ENCODE data around the gene SLC1A1.

The SLC1A1 gene

GRCh38 chr9:4547016-4547415 is 56.7 kb downstream of the SLC1A1 start:
- no peak for DNase-seq

- DNase-seq = no peak
Measured at GRCh38 chr9:4548811-4549725, 58.8 kb downstream of the SLC1A1 start.

- DNase-seq = no peak
Measured at GRCh38 chr9:4549751-4550295, 59.6 kb downstream of the SLC1A1 start.

- no peak for DNase-seq
Measured at GRCh38 chr9:4550777-4551484, 60.7 kb downstream of the SLC1A1 start.

- no peak for DNase-seq
Measured at GRCh38 chr9:4553951-4554381, 63.7 kb downstream of the SLC1A1 start.

- DNase-seq = peak; percentile 12
Measured at GRCh38 chr9:4555236-4555635, 65.0 kb downstream of the SLC1A1 start.

GRCh38 chr9:4558371-4558998 is 68.2 kb downstream of the SLC1A1 start:
- no peak for DNase-seq

- no peak for DNase-seq
Measured at GRCh38 chr9:4559261-4560182, 69.3 kb downstream of the SLC1A1 start.

GRCh38 chr9:4563105-4563504 is 72.8 kb downstream of the SLC1A1 start:
- DNase-seq = no peak

- no peak for DNase-seq
Measured at GRCh38 chr9:4566806-4567205, 76.5 kb downstream of the SLC1A1 start.

- no peak for DNase-seq
Measured at GRCh38 chr9:4567601-4568000, 77.3 kb downstream of the SLC1A1 start.

GRCh38 chr9:4569101-4569500 is 78.8 kb downstream of the SLC1A1 start:
- DNase-seq = no peak

- DNase-seq = no peak
Measured at GRCh38 chr9:4572184-4572826, 82.0 kb downstream of the SLC1A1 start.

- no peak for DNase-seq
Measured at GRCh38 chr9:4573176-4573575, 82.9 kb downstream of the SLC1A1 start.

- DNase-seq = no peak
Measured at GRCh38 chr9:4573634-4574389, 83.5 kb downstream of the SLC1A1 start.

- DNase-seq = no peak
Measured at GRCh38 chr9:4574657-4575243, 84.5 kb downstream of the SLC1A1 start.

GRCh38 chr9:4575997-4576396 is 85.7 kb downstream of the SLC1A1 start:
- DNase-seq = no peak

GRCh38 chr9:4576448-4576847 is 86.2 kb downstream of the SLC1A1 start:
- DNase-seq = no peak

GRCh38 chr9:4579001-4579400 is 88.7 kb downstream of the SLC1A1 start:
- no peak for DNase-seq

- DNase-seq = no peak
Measured at GRCh38 chr9:4581035-4581760, 90.9 kb downstream of the SLC1A1 start.

Data from T1000 (cell line).